Prostate gland (tissue), 2 donors: ENCODE measurements around the gene GRID2. TPM values are rescaled to one million over a fixed set of nuclear protein-coding genes. Genes with fewer than 3 reads are reported as not detected.

Experiments
- DNase-seq: peaks from one replicate; pipeline ENCODE4 v3.0.0-alpha.2; 2019; ENCODE audit warnings: low spot score
- H3K27ac ChIP-seq, 2 donors: fragments of 200-600 bp; sonication (generic); 2 replicates each; pipeline ENCODE4 v1.5.1; 2017 to 2019
- H3K27me3 ChIP-seq: fragments of 200-600 bp; sonication (generic); replicated peaks from 2 replicates; pipeline ENCODE4 v1.5.1; 2019; ENCODE audit not compliant: insufficient read depth
- H3K36me3 ChIP-seq, 2 donors: fragments of 200-600 bp; sonication (generic); 1 replicate in 1 of 2; 2 replicates in 1 of 2; pipeline versions ENCODE4 v1.5.1 to v1.8.1; 2017 to 2019
- H3K4me1 ChIP-seq: fragments of 200-600 bp; sonication (generic); replicated peaks from 2 replicates; pipeline ENCODE4 v1.5.1; 2019
- H3K4me3 ChIP-seq, 2 donors: fragments of 200-600 bp; sonication (generic); 2 replicates each; pipeline ENCODE4 v1.5.1; 2017 to 2019
- H3K9me3 ChIP-seq: fragments of 200-600 bp; sonication (generic); 2 replicates; pipeline ENCODE4 v1.5.1; 2017
- POLR2A ChIP-seq: fragments of 450-650 bp; IDR thresholded peaks from one replicate; pipeline ENCODE4 v1.6.1; 2016; ENCODE audit warnings: antibody characterized with exemption, mild to moderate bottlenecking
- POLR2AphosphoS5 ChIP-seq: sonication (generic); formaldehyde crosslinking; IDR thresholded peaks from one replicate; pipeline ENCODE4 v1.6.1; 2017; ENCODE audit warnings: antibody characterized with exemption
- WGBS: methylation state at CpG from one replicate; pipeline ENCODE4 v1.1.5; 2018; 5-methylcytosine and 5-hydroxymethylcytosine counted together
- intact Hi-C: fragments of 100-400 bp; cut with DNase I; formaldehyde crosslinking; loops from one replicate; pipeline ENCODE4 v1.14.2; 2022
- total RNA-seq, 2 donors: library from RNA; depleted of rRNA; stranded (reverse); fragments of >200 nt; gene quantifications; one replicate each; pipeline ENCODE4 v1.1.0, GENCODE V29; 2016
- TF ChIP-seq, protein P1 (sequence below), 4 experiments: fragments of 200-600 bp in 2 of 4; fragments of 450-650 bp in 2 of 4; sonication (generic) in 2 of 4; IDR thresholded peaks; 1 replicate in 3 of 4; 2 replicates in 1 of 4; pipeline ENCODE4 v1.5.1; 2016 to 2019; ENCODE audit warnings: antibody characterized with exemption in 4 of 4, mild to moderate bottlenecking in 2 of 4, moderate library complexity in 2 of 4

The GRID2 gene
- total RNA-seq, 2 donors from 2014 or later, result 0.09 to 11.0 TPM

DNA sequence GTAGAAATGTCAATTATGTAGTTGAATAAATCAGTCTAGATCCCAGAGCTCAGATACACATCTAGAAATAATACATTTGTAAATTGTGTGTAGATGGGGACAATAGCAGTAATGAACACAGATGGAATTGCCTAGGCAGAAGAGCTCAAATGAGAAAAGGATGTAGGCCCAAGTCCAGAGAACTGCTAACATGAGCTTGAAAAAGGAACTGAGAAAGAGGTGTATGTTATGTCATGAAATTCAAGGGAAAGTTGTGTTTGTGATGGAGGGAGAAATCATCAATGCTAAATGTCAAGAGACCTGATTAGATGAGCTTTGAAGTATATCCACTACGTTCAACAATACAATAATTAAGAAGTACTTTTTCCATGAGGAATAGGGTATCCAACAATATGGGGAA, 1148.2 kb downstream of the GRID2 start:
- Histone ChIP-seq H3K4me3 (no peak overlapping the region), H3K27me3 (no peaks in the 10 kb centered on the region), H3K9me3 (no peaks in the 10 kb centered on the region), H3K27ac (no peak overlapping the region), H3K4me1 (no peaks in the 10 kb centered on the region), H3K36me3 (no peaks in the 10 kb centered on the region)
- no peak for TF ChIP-seq POLR2AphosphoS5
- TF ChIP-seq POLR2A, result no peak
- TF ChIP-seq, protein P1, sequence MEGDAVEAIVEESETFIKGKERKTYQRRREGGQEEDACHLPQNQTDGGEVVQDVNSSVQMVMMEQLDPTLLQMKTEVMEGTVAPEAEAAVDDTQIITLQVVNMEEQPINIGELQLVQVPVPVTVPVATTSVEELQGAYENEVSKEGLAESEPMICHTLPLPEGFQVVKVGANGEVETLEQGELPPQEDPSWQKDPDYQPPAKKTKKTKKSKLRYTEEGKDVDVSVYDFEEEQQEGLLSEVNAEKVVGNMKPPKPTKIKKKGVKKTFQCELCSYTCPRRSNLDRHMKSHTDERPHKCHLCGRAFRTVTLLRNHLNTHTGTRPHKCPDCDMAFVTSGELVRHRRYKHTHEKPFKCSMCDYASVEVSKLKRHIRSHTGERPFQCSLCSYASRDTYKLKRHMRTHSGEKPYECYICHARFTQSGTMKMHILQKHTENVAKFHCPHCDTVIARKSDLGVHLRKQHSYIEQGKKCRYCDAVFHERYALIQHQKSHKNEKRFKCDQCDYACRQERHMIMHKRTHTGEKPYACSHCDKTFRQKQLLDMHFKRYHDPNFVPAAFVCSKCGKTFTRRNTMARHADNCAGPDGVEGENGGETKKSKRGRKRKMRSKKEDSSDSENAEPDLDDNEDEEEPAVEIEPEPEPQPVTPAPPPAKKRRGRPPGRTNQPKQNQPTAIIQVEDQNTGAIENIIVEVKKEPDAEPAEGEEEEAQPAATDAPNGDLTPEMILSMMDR (IDR thresholded peaks at IDR 0.05), result no peak
- 76% methylated on average over 1 of the region's 1 CpG for WGBS
- no peak for DNase-seq
- intact Hi-C loops, result no loop called here

- Histone ChIP-seq H3K36me3 (no peaks in the 10 kb centered on the region), H3K27ac (no peak overlapping the region), H3K4me3 (no peak overlapping the region), H3K27me3 (no peaks in the 10 kb centered on the region), H3K9me3 (no peaks in the 10 kb centered on the region), H3K4me1 (no peaks in the 10 kb centered on the region)
- intact Hi-C loops, result no loop called here
- no peak for DNase-seq
- TF ChIP-seq POLR2AphosphoS5 (no peak), POLR2A (no peak)
- TF ChIP-seq, protein P1 (IDR thresholded peaks at IDR 0.05), result no peak
- WGBS, result 34% methylated on average over 3 of the region's 3 CpGs
These were observed 1157.8 kb downstream of the GRID2 start for GRCh38 chr4:93461541-93461940.

DNA sequence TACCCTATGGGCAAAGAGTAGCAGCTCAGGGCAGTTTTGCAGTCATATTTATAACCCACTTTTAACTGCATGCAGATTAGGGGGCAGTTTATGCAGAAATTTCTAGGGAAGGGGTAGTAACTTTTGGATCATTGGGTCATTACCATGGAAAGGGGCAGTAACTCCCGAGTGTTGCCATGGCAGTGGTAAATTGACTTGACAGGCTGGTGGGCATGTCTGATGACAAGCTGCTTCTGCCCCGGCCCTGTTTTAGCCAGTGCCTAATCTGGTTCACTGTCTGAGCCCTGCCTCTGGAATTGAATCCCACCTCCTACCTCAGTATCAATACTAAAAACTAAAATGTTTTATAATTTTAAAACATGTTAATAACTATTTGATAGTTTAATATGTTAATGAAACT, 1162.7 kb downstream of the GRID2 start:
- no peak overlapping the region for H3K27ac ChIP-seq
- no peaks in the 10 kb centered on the region for H3K27me3 ChIP-seq
- intact Hi-C loops, result no loop called here
- TF ChIP-seq, protein P1 (IDR thresholded peaks at IDR 0.05), result no peak
- no peak for TF ChIP-seq POLR2A
- no peak for TF ChIP-seq POLR2AphosphoS5
- no peak for DNase-seq
- 77% methylated on average over 2 of the region's 2 CpGs for WGBS
- no peak overlapping the region for H3K4me3 ChIP-seq
- H3K9me3 ChIP-seq, result no peaks in the 10 kb centered on the region
- H3K4me1 ChIP-seq, result no peaks in the 10 kb centered on the region
- no peaks in the 10 kb centered on the region for H3K36me3 ChIP-seq

DNA sequence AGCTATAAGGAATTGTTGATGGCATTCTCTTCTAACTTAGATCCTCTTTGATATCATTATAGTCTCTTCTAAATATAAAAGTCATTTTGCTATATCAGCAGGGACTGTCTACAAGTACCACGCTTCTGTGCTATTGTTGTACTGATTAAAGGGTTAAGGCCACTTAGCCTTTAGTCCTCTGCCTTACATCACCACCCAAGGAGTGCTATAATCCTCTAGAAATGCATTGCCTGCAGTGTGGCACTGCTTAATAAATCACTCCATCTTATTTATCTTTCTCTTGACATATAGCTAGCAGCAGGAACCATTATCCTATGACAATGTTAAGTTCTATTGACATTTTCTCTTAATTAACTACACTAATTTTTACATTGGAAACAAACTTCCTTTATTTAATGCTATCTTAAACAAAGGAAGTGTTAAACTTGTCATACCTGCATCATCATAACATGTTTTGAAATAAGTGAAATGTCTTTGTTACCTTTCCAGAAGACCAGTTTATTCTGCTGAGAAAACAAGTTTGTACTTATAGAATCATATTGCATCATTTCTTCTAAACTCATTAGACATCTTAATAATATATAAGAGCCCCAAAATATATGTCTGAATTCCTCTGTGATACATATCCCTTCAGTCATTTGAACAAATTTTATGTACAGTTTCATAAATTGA, 1163.9 kb downstream of the GRID2 start:
- 95% methylated on average over 1 of the region's 1 CpG for WGBS

More for the DNA sequence above, 1163.9 kb downstream of the GRID2 start:
- intact Hi-C loops, result no loop called here
- TF ChIP-seq, protein P1 (IDR thresholded peaks at IDR 0.05), result no peak
- TF ChIP-seq POLR2A (no peak), POLR2AphosphoS5 (no peak)
- Histone ChIP-seq H3K27me3 (no peaks in the 10 kb centered on the region), H3K9me3 (no peaks in the 10 kb centered on the region), H3K36me3 (no peaks in the 10 kb centered on the region), H3K4me1 (no peaks in the 10 kb centered on the region), H3K27ac (no peak overlapping the region), H3K4me3 (no peak overlapping the region)
- DNase-seq, result no peak
